Measurements from ENCODE around the gene TMC7. TPM values are rescaled to one million over a fixed set of nuclear protein-coding genes. Genes with fewer than 3 reads are reported as not detected.
"Not testable (repeated sequence)": the region's sequence is repeated elsewhere in the genome, so short reads cannot be mapped to it uniquely, and the experiment has no call there.

Gene TMC7
- total and polyA plus RNA-seq, 2 donors from 2014 or later: 0.30 to 1.2 TPM

DNA sequence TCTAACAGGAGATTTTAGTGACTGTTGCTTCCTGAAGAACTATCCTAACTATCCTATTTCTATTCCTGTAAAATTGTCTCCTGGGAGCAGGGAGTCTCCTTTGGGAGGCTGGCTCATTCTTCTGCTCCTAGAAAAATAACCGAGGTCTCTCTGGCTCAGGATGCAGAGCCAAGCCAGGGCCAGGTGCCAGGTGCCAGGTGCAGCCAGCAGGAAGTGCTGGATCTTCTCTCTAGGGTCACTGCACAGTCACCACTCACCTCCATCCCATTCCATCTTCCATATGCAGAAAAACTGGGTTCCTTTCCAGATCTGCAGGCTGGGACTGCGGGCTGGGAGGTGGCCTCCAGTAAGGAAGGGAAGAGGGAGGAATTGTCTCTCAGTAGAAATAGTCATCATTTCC is 3.8 kb upstream of the TMC7 start:
- TF ChIP-seq, protein P1, sequence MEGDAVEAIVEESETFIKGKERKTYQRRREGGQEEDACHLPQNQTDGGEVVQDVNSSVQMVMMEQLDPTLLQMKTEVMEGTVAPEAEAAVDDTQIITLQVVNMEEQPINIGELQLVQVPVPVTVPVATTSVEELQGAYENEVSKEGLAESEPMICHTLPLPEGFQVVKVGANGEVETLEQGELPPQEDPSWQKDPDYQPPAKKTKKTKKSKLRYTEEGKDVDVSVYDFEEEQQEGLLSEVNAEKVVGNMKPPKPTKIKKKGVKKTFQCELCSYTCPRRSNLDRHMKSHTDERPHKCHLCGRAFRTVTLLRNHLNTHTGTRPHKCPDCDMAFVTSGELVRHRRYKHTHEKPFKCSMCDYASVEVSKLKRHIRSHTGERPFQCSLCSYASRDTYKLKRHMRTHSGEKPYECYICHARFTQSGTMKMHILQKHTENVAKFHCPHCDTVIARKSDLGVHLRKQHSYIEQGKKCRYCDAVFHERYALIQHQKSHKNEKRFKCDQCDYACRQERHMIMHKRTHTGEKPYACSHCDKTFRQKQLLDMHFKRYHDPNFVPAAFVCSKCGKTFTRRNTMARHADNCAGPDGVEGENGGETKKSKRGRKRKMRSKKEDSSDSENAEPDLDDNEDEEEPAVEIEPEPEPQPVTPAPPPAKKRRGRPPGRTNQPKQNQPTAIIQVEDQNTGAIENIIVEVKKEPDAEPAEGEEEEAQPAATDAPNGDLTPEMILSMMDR (IDR thresholded peaks at IDR 0.05; ENCODE audit: borderline replicate concordance, extremely low read depth, insufficient read depth): no peak
- intact Hi-C loops (cut with DNase I): no loop called here
- no peak for DNase-seq
- Histone ChIP-seq H3K27me3 (ENCODE audit: control insufficient read depth, insufficient read depth, low read length) (no peaks in the 10 kb centered on the region), H3K36me3 (ENCODE audit: control insufficient read depth in 2 of 3, insufficient read depth in 3 of 3, low read length in 3 of 3) (no peaks in the 10 kb centered on the region), H3K4me3 (ENCODE audit: low read length in 3 of 3) (no peak overlapping the region), H3K9ac (ENCODE audit: low read length in 3 of 3) (no peak overlapping the region), H3K27ac (ENCODE audit: low read depth in 2 of 2, low read length in 2 of 2) (no peak overlapping the region), H3K9me3 (ENCODE audit: control insufficient read depth in 2 of 3, insufficient read depth in 1 of 3, low read length in 3 of 3) (no peaks in the 10 kb centered on the region), H3K4me1 (ENCODE audit: control insufficient read depth in 2 of 3, insufficient read depth in 2 of 3, low read depth in 1 of 3, low read length in 3 of 3) (peaks cover 0 to 3% (median 0%) of the 10 kb centered on the region in 3 donors)
- no peak for FAIRE-seq

DNA sequence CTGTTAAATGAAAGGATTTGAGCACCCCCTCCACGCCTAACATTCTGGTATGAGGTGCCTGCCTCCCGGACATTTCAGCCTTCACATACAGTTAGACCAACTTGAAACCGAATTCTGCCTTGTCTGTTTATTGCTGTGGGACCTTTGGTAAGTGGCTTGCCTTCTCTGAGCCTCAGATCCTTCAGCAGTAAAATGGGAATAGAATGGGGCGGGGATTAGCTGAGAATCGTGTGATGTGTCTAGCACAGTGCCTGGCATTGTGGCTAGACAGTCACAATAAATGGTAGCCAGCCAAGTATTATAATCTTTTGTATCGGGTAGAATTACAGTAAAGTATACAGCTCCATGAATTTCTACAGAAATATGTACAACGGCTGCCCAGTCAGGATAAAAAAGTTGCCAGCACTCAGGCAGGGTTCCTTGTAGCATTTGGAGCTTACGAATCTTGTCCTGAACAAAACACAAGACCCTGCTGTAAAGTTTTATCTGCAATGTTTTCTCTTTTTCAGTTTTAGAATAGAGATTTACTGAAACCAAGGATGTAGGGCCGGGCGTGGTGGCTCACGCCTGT is 786 bp downstream of the TMC7 start:
- DNase-seq: peak in 1 of 5 donors; percentile 14
- Histone ChIP-seq H3K27me3 (ENCODE audit: control insufficient read depth, insufficient read depth, low read length) (no peaks in the 10 kb centered on the region), H3K9me3 (ENCODE audit: control insufficient read depth in 2 of 3, insufficient read depth in 1 of 3, low read length in 3 of 3) (no peaks in the 10 kb centered on the region), H3K4me3 (ENCODE audit: low read length in 3 of 3) (peak overlapping the region in 2 of 3 donors; percentile 36 to 54), H3K27ac (ENCODE audit: low read depth in 2 of 2, low read length in 2 of 2) (no peak overlapping the region), H3K4me1 (ENCODE audit: control insufficient read depth in 2 of 3, insufficient read depth in 2 of 3, low read depth in 1 of 3, low read length in 3 of 3) (peaks cover 0 to 3% (median 0%) of the 10 kb centered on the region in 3 donors), H3K36me3 (ENCODE audit: control insufficient read depth in 2 of 3, insufficient read depth in 3 of 3, low read length in 3 of 3) (no peaks in the 10 kb centered on the region), H3K9ac (ENCODE audit: low read length in 3 of 3) (peak overlapping the region in 1 of 3 donors; percentile 38)
- TF ChIP-seq, protein P1 (IDR thresholded peaks at IDR 0.05; ENCODE audit: borderline replicate concordance, extremely low read depth, insufficient read depth): no peak
- FAIRE-seq: no peak
- intact Hi-C loops (cut with DNase I): no loop called here

DNA sequence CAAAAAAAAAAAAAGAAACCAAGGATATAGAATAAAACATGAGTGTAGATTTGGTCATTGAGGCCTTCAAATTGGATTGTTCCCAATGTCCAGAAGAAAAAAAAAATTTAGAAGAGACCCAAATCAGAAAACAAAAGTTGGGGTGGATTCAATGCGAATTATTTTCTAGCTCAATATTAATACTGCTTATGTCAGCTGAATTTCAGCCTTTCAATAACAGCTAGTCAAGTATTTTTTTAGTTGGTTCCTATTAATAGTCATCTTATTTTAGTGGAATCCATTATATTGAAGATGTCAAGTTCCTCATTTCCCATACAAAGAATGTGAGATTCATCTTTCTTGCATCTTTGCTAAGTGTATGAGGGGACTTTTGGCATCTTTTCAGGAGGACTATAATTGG is 1.5 kb downstream of the TMC7 start:
- H3K27ac ChIP-seq (ENCODE audit: low read depth in 2 of 2, low read length in 2 of 2); intact Hi-C loops (cut with DNase I); H3K36me3 ChIP-seq (ENCODE audit: control insufficient read depth in 2 of 3, insufficient read depth in 3 of 3, low read length in 3 of 3); DNase-seq; H3K27me3 ChIP-seq (ENCODE audit: control insufficient read depth, insufficient read depth, low read length); H3K9ac ChIP-seq (ENCODE audit: low read length in 3 of 3); FAIRE-seq; H3K9me3 ChIP-seq (ENCODE audit: control insufficient read depth in 2 of 3, insufficient read depth in 1 of 3, low read length in 3 of 3); H3K4me3 ChIP-seq (ENCODE audit: low read length in 3 of 3); H3K4me1 ChIP-seq (ENCODE audit: control insufficient read depth in 2 of 3, insufficient read depth in 2 of 3, low read depth in 1 of 3, low read length in 3 of 3): not testable (repeated sequence)

DNA sequence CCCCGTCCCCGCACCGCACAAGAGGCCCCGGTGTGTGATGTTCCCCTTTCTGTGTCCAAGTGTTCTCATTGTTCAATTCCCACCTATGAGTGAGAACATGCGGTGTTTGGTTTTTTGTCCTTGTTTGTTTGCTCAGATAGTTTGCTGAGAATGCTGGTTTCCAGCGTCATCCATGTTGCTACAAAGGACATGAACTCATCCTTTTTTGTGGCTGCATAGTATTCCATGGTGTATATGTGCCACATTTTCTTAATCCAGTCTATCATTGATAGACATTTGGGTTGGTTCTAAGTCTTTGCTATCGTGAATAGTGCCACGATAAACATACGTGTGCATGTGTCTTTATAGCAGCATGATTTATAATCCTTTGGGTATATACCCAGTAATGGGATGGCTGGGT is 8.0 kb downstream of the TMC7 start:
- H3K4me1 ChIP-seq (ENCODE audit: control insufficient read depth in 2 of 3, insufficient read depth in 2 of 3, low read depth in 1 of 3, low read length in 3 of 3); H3K27me3 ChIP-seq (ENCODE audit: control insufficient read depth, insufficient read depth, low read length); H3K9ac ChIP-seq (ENCODE audit: low read length in 3 of 3); intact Hi-C loops (cut with DNase I); FAIRE-seq; H3K9me3 ChIP-seq (ENCODE audit: control insufficient read depth in 2 of 3, insufficient read depth in 1 of 3, low read length in 3 of 3); H3K4me3 ChIP-seq (ENCODE audit: low read length in 3 of 3); DNase-seq; H3K36me3 ChIP-seq (ENCODE audit: control insufficient read depth in 2 of 3, insufficient read depth in 3 of 3, low read length in 3 of 3); H3K27ac ChIP-seq (ENCODE audit: low read depth in 2 of 2, low read length in 2 of 2): not testable (repeated sequence)

DNA sequence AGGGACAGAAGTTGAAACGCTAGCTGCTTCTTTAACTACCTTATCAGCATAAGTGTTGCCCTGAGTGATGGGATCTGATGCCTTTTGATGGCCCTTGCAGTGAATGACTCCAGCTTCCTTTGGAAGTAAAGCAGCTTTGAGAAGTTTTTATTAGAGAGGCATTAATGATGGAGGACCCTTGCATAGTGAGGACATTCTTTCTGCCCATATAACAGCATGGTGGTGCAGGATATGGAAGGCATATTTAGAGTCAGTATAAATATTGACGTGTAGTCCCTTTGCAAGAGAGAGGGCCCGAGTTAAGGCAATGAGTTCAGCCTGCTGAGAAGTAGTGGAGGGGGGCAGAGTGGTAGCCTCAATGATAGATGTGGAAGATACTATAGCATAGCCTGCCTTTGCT is 9.8 kb downstream of the TMC7 start:
- H3K27ac ChIP-seq (ENCODE audit: low read depth in 2 of 2, low read length in 2 of 2); H3K4me3 ChIP-seq (ENCODE audit: low read length in 3 of 3); H3K9ac ChIP-seq (ENCODE audit: low read length in 3 of 3); H3K9me3 ChIP-seq (ENCODE audit: control insufficient read depth in 2 of 3, insufficient read depth in 1 of 3, low read length in 3 of 3); DNase-seq; intact Hi-C loops (cut with DNase I); H3K27me3 ChIP-seq (ENCODE audit: control insufficient read depth, insufficient read depth, low read length); H3K4me1 ChIP-seq (ENCODE audit: control insufficient read depth in 2 of 3, insufficient read depth in 2 of 3, low read depth in 1 of 3, low read length in 3 of 3); FAIRE-seq; H3K36me3 ChIP-seq (ENCODE audit: control insufficient read depth in 2 of 3, insufficient read depth in 3 of 3, low read length in 3 of 3): not testable (repeated sequence)

DNA sequence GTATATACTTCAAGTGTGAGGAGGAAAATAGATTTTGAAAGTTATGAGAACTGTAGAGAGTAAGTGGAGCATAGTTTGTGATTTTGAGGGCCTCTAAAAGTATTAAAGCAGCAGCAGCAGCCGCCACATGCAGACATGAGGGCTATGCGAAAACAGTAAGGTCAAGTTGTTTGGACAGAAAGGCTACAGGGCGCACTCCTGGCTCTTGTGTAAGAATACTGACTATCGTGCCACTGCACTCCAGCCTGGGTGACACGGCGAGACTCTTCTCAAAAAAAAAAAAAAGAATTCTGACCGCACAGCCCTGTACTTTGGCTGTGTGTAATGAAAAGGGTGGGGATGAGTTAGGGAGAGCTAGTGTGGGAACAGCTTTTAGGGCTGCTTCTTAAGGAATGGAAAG is 10.4 kb downstream of the TMC7 start:
- H3K36me3 ChIP-seq (ENCODE audit: control insufficient read depth in 2 of 3, insufficient read depth in 3 of 3, low read length in 3 of 3); intact Hi-C loops (cut with DNase I); DNase-seq; H3K9me3 ChIP-seq (ENCODE audit: control insufficient read depth in 2 of 3, insufficient read depth in 1 of 3, low read length in 3 of 3); FAIRE-seq; H3K4me3 ChIP-seq (ENCODE audit: low read length in 3 of 3); H3K4me1 ChIP-seq (ENCODE audit: control insufficient read depth in 2 of 3, insufficient read depth in 2 of 3, low read depth in 1 of 3, low read length in 3 of 3); H3K9ac ChIP-seq (ENCODE audit: low read length in 3 of 3); H3K27me3 ChIP-seq (ENCODE audit: control insufficient read depth, insufficient read depth, low read length); H3K27ac ChIP-seq (ENCODE audit: low read depth in 2 of 2, low read length in 2 of 2): not testable (repeated sequence)

DNA sequence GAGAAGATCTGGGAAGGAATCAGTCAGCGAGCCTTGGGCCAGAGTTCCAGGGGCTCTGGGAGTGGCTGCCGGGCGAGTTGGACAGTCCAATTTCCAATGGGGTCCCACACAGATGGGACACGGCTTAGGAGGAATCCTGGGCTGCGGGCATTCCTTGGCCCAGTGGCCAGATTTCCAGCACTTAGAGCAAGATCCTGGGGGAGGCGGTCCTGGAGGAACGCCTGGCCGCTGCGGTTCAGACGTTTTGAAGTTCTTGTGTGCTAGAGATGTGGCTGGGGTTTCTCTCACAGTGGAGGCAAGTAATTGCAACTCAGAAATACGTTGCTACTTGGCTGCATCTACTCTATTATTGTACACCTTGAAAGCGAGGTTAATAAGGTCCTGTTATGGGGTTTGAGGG is 11.7 kb downstream of the TMC7 start:
- H3K9me3 ChIP-seq (ENCODE audit: control insufficient read depth in 2 of 3, insufficient read depth in 1 of 3, low read length in 3 of 3); H3K27me3 ChIP-seq (ENCODE audit: control insufficient read depth, insufficient read depth, low read length); FAIRE-seq; H3K4me1 ChIP-seq (ENCODE audit: control insufficient read depth in 2 of 3, insufficient read depth in 2 of 3, low read depth in 1 of 3, low read length in 3 of 3); H3K4me3 ChIP-seq (ENCODE audit: low read length in 3 of 3); intact Hi-C loops (cut with DNase I); H3K36me3 ChIP-seq (ENCODE audit: control insufficient read depth in 2 of 3, insufficient read depth in 3 of 3, low read length in 3 of 3); H3K9ac ChIP-seq (ENCODE audit: low read length in 3 of 3); H3K27ac ChIP-seq (ENCODE audit: low read depth in 2 of 2, low read length in 2 of 2); DNase-seq: not testable (repeated sequence)
